ENCODE results near the gene PDGFRA.
A peak's percentile ranks its signal among the peaks of the same experiment; 100 is the strongest.

PDGFRA gene

GRCh38 chr4:54228961-54229501, at the start of gene PDGFRA:
PDGFRA (plus strand) TSS chr4:54229293; CDS start chr4:54258769, 29,476 bp downstream.
- peak; percentile 94 for DNase-seq

GRCh38 chr4:54184581-54184980, 44.5 kb upstream of the PDGFRA start:
- no peak for DNase-seq

- no peak for DNase-seq
Measured at GRCh38 chr4:54185044-54185780, 43.9 kb upstream of the PDGFRA start.

GRCh38 chr4:54185866-54186265, 43.2 kb upstream of the PDGFRA start:
- no peak for DNase-seq

- no peak for DNase-seq
Measured at GRCh38 chr4:54186371-54186770, 42.7 kb upstream of the PDGFRA start.

- no peak for DNase-seq
Measured at GRCh38 chr4:54187148-54187547, 41.9 kb upstream of the PDGFRA start.

- DNase-seq = no peak
Measured at GRCh38 chr4:54189140-54189539, 40.0 kb upstream of the PDGFRA start.

- DNase-seq = no peak
Measured at GRCh38 chr4:54192811-54193210, 36.3 kb upstream of the PDGFRA start.

GRCh38 chr4:54197926-54198325, 31.2 kb upstream of the PDGFRA start:
- no peak for DNase-seq

GRCh38 chr4:54199919-54200318, 29.2 kb upstream of the PDGFRA start:
- no peak for DNase-seq

- no peak for DNase-seq
Measured at GRCh38 chr4:54209617-54210016, 19.5 kb upstream of the PDGFRA start.

- DNase-seq = no peak
Measured at GRCh38 chr4:54213001-54213400, 16.1 kb upstream of the PDGFRA start.

- DNase-seq = no peak
Measured at GRCh38 chr4:54213761-54214160, 15.3 kb upstream of the PDGFRA start.

GRCh38 chr4:54215379-54216077, 13.6 kb upstream of the PDGFRA start:
- no peak for DNase-seq

GRCh38 chr4:54217642-54218495, 11.2 kb upstream of the PDGFRA start:
- DNase-seq = peak; percentile 93

- no peak for DNase-seq
Measured at GRCh38 chr4:54218736-54219135, 10.4 kb upstream of the PDGFRA start.

GRCh38 chr4:54224996-54225597, 4.0 kb upstream of the PDGFRA start:
- peak; percentile 61 for DNase-seq

GRCh38 chr4:54225598-54226403, 3.3 kb upstream of the PDGFRA start:
- DNase-seq = peak; percentile 59

GRCh38 chr4:54226404-54227255, 2.5 kb upstream of the PDGFRA start:
- DNase-seq = peak; percentile 90

GRCh38 chr4:54227256-54228055, 1.6 kb upstream of the PDGFRA start:
- no peak for DNase-seq
